ENCODE data around the gene ZFP90.
A peak's percentile ranks its signal among the peaks of the same experiment; 100 is the strongest.

ZFP90 gene

GRCh38 chr16:68605746-68606145, 66.7 kb downstream of the ZFP90 start:
- TF ChIP-seq CTCF (conservative IDR thresholded peaks at IDR 0.05; ENCODE audit: low read depth, low read length): no peak
- DNase-seq (ENCODE audit: low read depth): peak; percentile 31
- no peak overlapping the region for H3K4me3 ChIP-seq (ENCODE audit: low read depth, low read length)

GRCh38 chr16:68607443-68607842, 68.4 kb downstream of the ZFP90 start:
- TF ChIP-seq CTCF (conservative IDR thresholded peaks at IDR 0.05; ENCODE audit: low read depth, low read length): no peak
- no peak overlapping the region for H3K4me3 ChIP-seq (ENCODE audit: low read depth, low read length)
- no peak for DNase-seq (ENCODE audit: low read depth)

- DNase-seq (ENCODE audit: low read depth): no peak
- no peak for TF ChIP-seq CTCF (conservative IDR thresholded peaks at IDR 0.05; ENCODE audit: low read depth, low read length)
- no peak overlapping the region for H3K4me3 ChIP-seq (ENCODE audit: low read depth, low read length)
Observed at GRCh38 chr16:68608330-68608729, 69.2 kb downstream of the ZFP90 start.

GRCh38 chr16:68612996-68613395, 73.9 kb downstream of the ZFP90 start:
- TF ChIP-seq CTCF (conservative IDR thresholded peaks at IDR 0.05; ENCODE audit: low read depth, low read length): no peak
- no peak overlapping the region for H3K4me3 ChIP-seq (ENCODE audit: low read depth, low read length)
- DNase-seq (ENCODE audit: low read depth): no peak

- no peak overlapping the region for H3K4me3 ChIP-seq (ENCODE audit: low read depth, low read length)
- TF ChIP-seq CTCF (conservative IDR thresholded peaks at IDR 0.05; ENCODE audit: low read depth, low read length): no peak
- DNase-seq (ENCODE audit: low read depth): no peak
Observed at GRCh38 chr16:68617734-68618133, 78.6 kb downstream of the ZFP90 start.
